Stromal cell of bone marrow (primary cell): ENCODE data around the gene NCF2.
A peak's percentile ranks its signal among the peaks of the same experiment; 100 is the strongest.

Source experiments
- DNase-seq: peaks from one replicate; pipeline ENCODE4 v3.0.0-alpha.2; 2012; ENCODE audit warnings: low read depth

Gene NCF2

DNA sequence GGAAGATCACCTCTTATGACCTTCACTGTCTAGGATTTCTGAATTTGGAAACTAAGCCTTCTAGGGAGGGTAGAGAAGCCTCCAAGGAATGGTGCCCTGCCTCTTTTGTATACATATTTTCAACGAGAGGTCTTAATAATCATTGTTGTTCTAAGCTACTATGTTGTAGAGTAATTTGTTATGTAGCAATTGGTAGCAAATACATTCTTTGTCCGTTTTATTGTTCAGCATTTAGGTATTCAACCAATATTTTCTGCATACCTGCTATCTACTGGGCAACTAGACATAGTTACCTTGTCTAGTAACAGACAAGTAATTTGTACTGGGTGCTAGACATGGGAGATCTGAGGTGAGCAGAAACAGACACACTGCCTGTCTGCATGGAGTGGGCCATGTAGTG is 20.8 kb upstream of the NCF2 start:
- DNase-seq = no peak

- DNase-seq = no peak
These were observed 19.6 kb upstream of the NCF2 start for GRCh38 chr1:183609759-183610452.

GRCh38 chr1:183609313-183609712 is 19.1 kb upstream of the NCF2 start:
- DNase-seq = peak; percentile 85

GRCh38 chr1:183607322-183607980 is 17.2 kb upstream of the NCF2 start:
- DNase-seq = no peak

DNA sequence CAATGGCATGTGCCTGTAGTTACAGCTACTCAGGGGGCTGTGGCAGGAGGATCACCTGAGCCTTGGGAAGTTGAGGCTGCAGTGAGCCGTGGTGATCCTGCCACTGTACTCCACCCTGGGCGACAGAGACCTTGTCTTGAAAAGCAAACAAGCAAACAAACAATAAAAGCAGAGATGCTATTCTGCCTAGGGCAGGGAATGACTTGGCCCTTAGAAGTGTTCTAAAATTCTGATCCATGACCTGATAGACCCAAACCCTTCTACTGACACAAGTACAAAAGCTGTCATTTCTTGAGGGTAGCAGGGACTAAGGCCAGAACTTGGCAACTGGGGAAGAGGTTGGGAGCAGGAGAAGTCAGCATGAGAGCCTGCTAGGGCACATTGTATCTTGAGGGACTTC is 15.6 kb upstream of the NCF2 start:
- DNase-seq = no peak

DNA sequence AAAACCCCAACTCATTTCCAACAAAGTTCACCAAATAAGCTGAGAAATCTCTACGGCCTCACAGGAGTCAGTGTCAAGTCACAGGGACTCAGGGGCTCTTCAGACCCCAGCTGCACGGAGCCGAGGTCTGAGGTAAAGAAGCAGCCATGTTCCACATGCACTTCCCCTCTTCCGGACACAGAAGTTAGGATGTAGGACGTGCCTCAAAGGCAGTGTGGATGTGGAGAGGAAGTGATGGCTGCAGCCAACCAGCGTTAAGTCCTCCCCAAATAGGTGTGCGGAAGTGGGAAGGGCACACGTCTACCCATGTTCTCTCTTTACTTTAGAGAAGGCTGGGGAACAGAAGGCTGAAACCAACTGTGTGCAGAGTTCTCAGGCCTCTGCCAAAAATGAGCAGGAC is 14.6 kb upstream of the NCF2 start:
- no peak for DNase-seq

- no peak for DNase-seq
These were observed 14.0 kb upstream of the NCF2 start for GRCh38 chr1:183604038-183604808.

DNA sequence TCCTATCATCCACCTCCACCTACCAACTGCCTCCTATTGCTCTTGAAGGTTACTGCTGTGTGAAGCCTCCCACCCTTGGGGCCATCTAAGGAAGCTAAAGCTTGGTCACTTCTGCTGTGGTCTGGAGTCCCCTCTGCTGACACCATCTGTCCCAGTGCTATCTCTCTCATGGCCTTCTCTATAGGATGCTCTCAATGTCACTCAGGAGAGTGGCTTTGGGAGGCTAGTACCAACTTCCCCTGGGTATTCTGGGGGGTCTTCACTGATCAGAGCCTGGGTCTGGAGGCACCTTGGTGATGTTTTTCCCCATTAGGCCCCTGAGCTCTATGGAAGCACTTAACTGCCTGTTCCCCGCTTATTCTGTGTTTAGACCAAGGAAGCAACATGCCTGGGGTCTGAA is 12.3 kb upstream of the NCF2 start:
- no peak for DNase-seq

DNA sequence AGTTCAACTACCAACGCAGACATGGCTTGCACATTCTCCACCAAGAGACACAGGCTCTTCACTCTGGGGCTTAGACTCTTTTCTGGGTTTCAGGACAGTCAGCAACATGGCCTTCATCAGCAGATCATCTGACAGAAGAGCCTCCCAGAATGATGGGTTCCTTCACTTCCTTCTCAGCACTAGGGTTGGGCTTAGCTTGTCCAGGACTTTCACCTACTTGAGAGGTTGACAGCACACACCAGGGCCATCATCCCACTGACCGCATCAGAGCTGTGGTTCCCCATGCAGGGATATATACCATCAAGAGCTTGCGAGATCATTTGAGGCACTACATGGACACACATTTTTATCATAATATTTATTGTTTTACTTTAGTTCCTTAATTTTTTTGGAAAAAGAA is 10.4 kb upstream of the NCF2 start:
- no peak for DNase-seq

DNA sequence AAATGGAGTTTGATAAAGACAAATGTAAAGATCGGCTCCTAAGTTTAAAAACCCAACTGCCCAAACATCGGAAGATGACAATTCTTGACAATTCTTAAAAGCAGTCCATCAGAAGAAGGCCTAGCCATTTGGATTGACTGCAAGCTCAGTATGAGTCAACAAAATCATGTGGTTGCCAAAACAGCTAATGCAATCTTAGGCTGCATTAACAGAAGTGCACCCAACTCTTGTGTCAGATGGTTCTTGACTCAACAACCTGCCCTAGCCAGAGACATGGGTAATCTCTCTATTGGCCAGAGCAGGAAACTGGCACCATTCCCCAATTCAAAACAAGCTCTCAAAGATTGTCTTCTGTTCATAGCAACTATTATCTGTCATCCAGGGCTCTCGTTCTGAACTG is 9.9 kb upstream of the NCF2 start:
- peak; percentile 98 for DNase-seq

GRCh38 chr1:183598386-183598785 is 8.1 kb upstream of the NCF2 start:
- DNase-seq = no peak

DNA sequence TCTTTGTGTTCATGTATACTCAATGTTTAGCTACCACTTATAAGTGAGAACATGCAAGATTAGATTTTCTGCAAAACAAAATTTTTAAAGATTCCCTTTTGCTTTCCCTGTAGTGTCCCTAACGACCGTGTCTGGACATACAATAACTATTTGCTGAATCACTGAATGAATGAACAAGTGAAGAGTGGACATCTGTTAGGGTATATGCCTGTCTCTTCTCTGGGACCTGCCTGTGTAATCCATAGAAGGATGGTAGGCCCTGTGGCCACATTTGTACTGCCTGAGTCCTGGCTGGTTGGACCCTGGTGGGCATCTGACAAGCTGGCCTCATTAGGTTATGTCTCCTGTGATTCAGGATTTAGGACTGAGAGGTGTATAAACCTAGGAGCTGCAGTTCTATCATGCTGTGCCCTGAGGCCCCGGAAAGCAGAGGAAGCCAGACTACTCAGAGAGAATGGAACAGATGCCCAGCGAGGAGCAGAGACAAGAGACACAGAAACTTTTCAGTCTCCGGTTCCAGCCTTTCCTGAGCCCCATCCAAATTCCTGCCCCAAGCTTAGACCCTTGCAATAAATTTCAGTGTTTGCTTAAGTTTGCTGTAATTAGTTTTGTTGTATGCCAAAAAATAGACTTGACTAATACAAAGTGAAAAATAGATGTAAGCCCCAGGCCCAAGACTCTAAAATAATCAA is 7.5 kb upstream of the NCF2 start:
- DNase-seq = no peak

DNA sequence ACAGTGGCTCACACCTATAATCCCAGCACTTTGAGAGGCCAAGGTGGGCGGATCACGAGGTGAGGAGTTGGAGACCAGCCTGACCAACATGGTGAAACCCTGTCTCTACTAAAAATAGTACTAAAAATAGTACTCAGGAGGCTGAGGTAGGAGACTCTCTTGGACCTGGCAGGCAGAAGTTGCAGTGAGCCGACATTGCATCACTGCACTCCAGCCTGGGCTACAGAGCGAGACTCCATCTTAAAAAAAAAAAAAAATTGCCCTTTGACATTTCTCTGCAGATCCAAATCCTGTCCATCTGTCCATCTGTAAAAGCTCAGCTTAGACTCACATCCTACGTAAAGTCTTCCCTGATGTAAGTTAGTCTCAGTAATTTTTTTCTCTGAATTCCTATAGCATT is 6.2 kb upstream of the NCF2 start:
- DNase-seq = no peak

GRCh38 chr1:183595537-183595936 is 5.3 kb upstream of the NCF2 start:
- no peak for DNase-seq

DNA sequence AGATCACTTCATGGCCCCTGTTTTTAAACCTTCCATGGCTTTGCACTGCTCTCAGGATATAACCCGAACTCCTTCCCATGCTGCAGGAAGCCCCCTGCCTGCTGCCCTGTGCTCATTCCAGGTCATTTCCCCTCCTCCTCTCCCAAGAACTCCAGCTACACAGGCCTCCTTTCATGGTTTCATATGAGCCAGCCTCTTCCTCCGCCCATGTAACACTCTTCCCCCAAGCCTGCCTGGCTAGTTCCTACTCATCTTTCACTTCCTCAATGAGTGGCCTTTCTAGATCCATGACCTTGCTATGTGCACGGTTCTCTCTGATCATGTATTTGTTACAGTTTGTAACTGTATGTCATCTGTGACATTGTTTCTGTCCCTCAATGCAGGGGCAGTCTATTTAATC is 3.1 kb upstream of the NCF2 start:
- no peak for DNase-seq

DNA sequence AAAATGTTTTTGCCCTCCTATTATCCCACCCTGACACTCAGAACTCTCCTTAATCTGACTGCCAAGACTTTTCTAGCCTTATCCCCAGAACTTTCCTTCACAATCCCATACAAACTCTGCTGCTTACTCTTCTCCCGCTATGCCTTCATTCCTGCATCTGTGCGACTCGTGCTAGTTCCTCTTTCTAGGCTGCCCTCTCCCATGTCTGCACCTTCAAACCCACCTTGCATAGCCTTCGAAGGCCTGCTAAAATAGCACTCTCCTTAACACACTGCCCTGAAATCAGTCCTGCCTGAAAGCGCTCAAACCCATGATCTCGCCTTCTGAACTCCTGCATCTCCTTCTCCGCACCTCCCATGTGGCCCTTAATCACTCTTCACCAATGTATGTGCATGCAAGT is 2.5 kb upstream of the NCF2 start:
- no peak for DNase-seq

- DNase-seq = no peak
These were observed 400 bp downstream of the NCF2 start for GRCh38 chr1:183589874-183590243.

DNA sequence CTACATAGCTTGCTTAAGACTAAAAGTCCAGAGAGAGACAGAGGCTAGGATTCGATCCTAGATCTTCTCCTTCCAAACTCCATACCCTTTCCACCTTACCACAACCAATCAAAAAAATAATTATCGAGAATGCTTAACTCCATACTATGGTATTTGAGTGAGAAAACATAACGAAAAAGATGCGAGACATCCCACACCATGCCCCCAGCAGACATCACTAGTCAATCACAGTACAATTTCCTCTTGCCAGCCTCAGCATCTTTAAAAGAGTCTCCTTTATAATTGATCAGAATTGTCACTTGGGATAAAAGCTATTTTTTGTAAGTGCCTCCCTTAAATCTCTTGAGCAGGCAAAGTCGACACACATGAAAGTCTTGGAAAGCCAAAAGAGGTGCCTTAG is 875 bp downstream of the NCF2 start:
- no peak for DNase-seq

GRCh38 chr1:183588827-183589226 is 1.4 kb downstream of the NCF2 start:
- no peak for DNase-seq

GRCh38 chr1:183586926-183587325 is 3.3 kb downstream of the NCF2 start:
- DNase-seq = no peak

DNA sequence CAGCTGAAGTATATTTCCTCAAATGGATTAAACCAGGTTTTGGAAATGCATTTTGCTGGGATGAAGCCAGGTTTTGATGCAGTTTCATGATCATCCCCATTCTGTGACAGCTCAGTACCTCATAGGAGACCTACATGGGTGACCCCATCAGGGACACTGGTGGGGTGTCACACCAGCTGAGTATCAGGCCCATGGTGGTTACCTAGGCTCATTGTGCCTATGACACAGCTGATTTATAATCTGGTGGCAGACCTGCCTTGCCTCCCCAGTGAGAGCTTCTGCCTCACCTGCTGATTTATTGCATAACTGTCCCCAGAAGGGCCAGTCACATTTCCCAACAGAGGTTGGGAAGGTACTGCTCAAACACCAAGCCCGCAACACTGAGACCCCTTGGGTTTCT is 3.8 kb downstream of the NCF2 start:
- no peak for DNase-seq

DNA sequence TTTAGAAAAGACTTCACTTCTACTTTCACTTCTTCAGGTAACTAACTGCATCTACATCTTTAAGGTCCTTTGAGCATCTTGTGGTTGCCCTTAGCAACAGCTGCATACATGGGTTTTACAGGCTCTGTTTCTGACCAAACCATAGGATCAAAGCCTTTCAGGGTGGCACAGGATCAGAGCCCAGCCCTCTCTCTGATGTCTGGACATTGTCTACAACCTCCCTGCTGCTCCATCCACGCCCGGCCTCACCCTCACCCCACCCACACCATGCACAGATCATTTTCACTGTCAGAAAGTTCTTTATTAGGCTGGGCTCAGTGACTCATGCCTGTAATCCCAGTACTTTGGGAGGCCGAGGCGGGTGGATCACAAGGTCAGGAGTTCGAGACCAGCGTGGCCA is 5.2 kb downstream of the NCF2 start:
- no peak for DNase-seq

DNA sequence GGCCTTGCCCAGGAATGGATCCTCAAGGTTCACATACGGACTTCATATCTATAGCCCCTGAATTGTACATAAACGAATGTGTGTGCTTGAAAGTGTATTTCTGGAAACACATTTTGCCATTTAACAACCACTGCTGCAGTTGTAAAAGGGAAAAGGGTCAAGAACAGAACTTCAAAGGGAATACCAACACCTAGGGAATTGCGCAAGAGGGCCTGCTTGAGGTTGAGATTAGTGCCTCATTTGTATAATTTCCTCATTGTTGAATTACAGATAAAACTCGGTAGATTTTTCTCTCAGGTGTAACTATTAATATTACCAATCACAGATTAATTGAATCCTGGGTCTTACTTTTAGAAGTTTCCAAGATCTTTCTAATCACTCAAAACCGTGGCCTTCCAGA is 6.1 kb downstream of the NCF2 start:
- no peak for DNase-seq
